ENCODE results near the gene DYNC2LI1.

- TF ChIP-seq, protein P1, sequence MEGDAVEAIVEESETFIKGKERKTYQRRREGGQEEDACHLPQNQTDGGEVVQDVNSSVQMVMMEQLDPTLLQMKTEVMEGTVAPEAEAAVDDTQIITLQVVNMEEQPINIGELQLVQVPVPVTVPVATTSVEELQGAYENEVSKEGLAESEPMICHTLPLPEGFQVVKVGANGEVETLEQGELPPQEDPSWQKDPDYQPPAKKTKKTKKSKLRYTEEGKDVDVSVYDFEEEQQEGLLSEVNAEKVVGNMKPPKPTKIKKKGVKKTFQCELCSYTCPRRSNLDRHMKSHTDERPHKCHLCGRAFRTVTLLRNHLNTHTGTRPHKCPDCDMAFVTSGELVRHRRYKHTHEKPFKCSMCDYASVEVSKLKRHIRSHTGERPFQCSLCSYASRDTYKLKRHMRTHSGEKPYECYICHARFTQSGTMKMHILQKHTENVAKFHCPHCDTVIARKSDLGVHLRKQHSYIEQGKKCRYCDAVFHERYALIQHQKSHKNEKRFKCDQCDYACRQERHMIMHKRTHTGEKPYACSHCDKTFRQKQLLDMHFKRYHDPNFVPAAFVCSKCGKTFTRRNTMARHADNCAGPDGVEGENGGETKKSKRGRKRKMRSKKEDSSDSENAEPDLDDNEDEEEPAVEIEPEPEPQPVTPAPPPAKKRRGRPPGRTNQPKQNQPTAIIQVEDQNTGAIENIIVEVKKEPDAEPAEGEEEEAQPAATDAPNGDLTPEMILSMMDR (IDR thresholded peaks at IDR 0.05), result no peak
- no peak for TF ChIP-seq POLR2A (IDR thresholded peaks at IDR 0.05)
These were observed 11.6 kb upstream of the DYNC2LI1 start for GRCh38 chr2:43762286-43762685.
